ENCODE measurements around the gene MED26. TPM values are rescaled to one million over a fixed set of nuclear protein-coding genes. Genes with fewer than 3 reads are reported as not detected.

Gene MED26
- total and polyA plus RNA-seq, 2 experiments from 2014 or later: 7.4 to 15.4 TPM

- TF ChIP-seq, protein P1, sequence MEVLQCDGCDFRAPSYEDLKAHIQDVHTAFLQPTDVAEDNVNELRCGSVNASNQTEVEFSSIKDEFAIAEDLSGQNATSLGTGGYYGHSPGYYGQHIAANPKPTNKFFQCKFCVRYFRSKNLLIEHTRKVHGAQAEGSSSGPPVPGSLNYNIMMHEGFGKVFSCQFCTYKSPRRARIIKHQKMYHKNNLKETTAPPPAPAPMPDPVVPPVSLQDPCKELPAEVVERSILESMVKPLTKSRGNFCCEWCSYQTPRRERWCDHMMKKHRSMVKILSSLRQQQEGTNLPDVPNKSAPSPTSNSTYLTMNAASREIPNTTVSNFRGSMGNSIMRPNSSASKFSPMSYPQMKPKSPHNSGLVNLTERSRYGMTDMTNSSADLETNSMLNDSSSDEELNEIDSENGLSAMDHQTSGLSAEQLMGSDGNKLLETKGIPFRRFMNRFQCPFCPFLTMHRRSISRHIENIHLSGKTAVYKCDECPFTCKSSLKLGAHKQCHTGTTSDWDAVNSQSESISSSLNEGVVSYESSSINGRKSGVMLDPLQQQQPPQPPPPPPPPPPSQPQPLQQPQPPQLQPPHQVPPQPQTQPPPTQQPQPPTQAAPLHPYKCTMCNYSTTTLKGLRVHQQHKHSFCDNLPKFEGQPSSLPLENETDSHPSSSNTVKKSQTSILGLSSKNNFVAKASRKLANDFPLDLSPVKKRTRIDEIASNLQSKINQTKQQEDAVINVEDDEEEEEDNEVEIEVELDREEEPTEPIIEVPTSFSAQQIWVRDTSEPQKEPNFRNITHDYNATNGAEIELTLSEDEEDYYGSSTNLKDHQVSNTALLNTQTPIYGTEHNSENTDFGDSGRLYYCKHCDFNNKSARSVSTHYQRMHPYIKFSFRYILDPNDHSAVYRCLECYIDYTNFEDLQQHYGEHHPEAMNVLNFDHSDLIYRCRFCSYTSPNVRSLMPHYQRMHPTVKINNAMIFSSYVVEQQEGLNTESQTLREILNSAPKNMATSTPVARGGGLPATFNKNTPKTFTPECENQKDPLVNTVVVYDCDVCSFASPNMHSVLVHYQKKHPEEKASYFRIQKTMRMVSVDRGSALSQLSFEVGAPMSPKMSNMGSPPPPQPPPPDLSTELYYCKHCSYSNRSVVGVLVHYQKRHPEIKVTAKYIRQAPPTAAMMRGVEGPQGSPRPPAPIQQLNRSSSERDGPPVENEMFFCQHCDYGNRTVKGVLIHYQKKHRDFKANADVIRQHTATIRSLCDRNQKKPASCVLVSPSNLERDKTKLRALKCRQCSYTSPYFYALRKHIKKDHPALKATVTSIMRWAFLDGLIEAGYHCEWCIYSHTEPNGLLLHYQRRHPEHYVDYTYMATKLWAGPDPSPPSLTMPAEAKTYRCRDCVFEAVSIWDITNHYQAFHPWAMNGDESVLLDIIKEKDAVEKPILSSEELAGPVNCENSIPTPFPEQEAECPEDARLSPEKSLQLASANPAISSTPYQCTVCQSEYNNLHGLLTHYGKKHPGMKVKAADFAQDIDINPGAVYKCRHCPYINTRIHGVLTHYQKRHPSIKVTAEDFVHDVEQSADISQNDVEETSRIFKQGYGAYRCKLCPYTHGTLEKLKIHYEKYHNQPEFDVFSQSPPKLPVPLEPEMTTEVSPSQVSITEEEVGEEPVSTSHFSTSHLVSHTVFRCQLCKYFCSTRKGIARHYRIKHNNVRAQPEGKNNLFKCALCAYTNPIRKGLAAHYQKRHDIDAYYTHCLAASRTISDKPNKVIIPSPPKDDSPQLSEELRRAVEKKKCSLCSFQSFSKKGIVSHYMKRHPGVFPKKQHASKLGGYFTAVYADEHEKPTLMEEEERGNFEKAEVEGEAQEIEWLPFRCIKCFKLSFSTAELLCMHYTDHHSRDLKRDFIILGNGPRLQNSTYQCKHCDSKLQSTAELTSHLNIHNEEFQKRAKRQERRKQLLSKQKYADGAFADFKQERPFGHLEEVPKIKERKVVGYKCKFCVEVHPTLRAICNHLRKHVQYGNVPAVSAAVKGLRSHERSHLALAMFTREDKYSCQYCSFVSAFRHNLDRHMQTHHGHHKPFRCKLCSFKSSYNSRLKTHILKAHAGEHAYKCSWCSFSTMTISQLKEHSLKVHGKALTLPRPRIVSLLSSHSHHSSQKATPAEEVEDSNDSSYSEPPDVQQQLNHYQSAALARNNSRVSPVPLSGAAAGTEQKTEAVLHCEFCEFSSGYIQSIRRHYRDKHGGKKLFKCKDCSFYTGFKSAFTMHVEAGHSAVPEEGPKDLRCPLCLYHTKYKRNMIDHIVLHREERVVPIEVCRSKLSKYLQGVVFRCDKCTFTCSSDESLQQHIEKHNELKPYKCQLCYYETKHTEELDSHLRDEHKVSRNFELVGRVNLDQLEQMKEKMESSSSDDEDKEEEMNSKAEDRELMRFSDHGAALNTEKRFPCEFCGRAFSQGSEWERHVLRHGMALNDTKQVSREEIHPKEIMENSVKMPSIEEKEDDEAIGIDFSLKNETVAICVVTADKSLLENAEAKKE (CRISPR knock-in tag; IDR thresholded peaks at IDR 0.05): no peak
- TF ChIP-seq STAT1 (IDR thresholded peaks at IDR 0.05; ENCODE audit: unreplicated experiment): no peak
These were observed 3.5 kb upstream of the MED26 start (continued) for GRCh38 chr19:16631465-16631864.

DNA sequence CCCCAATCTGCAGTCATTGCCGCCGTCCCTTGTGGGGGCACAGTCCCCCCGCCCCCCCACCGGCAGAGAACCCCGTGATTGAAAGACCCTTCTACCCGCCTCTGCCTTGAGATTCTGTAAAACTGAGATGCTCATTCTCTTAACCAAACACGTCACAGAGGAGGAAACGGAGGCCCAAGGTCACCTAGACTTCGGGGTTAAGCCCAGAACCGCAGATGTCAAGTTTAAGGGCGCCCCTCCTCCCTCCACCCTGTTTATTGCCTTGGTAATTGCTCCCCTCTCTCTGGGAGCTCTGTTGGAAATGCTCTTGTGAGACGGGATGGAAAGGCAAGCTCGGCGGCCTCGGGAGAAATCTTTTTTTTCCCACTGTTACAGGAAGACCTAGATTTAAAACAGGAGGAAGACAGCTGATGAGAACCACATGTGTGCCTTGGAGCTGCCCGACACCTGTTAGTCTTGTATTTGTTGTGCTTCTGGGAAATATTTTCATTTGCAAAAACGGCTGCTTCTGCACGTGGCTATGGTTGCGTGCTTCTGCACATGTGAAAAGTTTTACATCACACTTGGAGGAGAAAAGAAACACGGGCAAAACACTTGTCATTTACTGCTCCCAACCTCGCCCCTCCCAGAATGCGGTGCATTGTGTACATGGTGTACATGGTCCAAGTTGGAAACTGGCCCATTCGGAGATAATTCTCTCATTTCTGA is 1.1 kb upstream of the MED26 start:
- Histone ChIP-seq H3K4me2 (peak overlapping the region; percentile 84), H3K4me3 (peak overlapping the region; percentile 94), H2AFZ (no peak overlapping the region; the same call in none of the 2 replicates), H3K27ac (ENCODE audit: low read depth) (peak overlapping the region; percentile 94), H4K20me1 (replicated peaks; ENCODE audit: insufficient read depth) (peaks cover 23% of the 10 kb centered on the region), H3K79me2 (replicated peaks; ENCODE audit: insufficient read depth) (peaks cover 53% of the 10 kb centered on the region), H3K27me3 (ENCODE audit: insufficient read depth) (no peaks in the 10 kb centered on the region), H3K9me2 (ENCODE audit: insufficient read depth) (no peaks in the 10 kb centered on the region), H3F3A (replicated peaks; ENCODE audit: low read depth) (peaks cover 10% of the 10 kb centered on the region; the same call in 1 of the 2 replicates), H3K4me1 (ENCODE audit: insufficient read depth) (peaks cover 9% of the 10 kb centered on the region), H3K36me3 (ENCODE audit: insufficient read depth) (no peaks in the 10 kb centered on the region)
- Mint-ChIP-seq H3K36me3 (ENCODE audit: low read depth) (peaks cover 19% of the 10 kb centered on the region; the same call in 2 of the 3 replicates), H3K4me1 (peaks cover 26% of the 10 kb centered on the region), H3K4me3 (peak overlapping the region; percentile 97), H3K27ac (peak overlapping the region; percentile 98), H3K9me3 (no peaks in the 10 kb centered on the region; the same call in 2 of the 3 replicates), H3K27me3 (ENCODE audit: insufficient read depth, low read depth, poor library complexity) (peaks cover 21% of the 10 kb centered on the region)
- TF ChIP-seq CREB1 (CRISPR knock-in tag; IDR thresholded peaks at IDR 0.05; ENCODE audit: low read depth) (peak; percentile 43; the same call in 1 of the 2 replicates), EZH2phosphoT487 (IDR thresholded peaks at IDR 0.05; ENCODE audit: unreplicated experiment) (no peak)
- ATAC-seq: peak; percentile 22
- DNase-seq (ENCODE audit: low spot score): peak; percentile 71
